T follicular helper cell (primary cell): ENCODE data around the gene MICALL1.
"Not testable (repeated sequence)": the region's sequence is repeated elsewhere in the genome, so short reads cannot be mapped to it uniquely, and the experiment has no call there.

ENCODE experiments used
- DNase-seq: peaks from one replicate; pipeline ENCODE4 v3.0.0-alpha.2; 2020; ENCODE audit warnings: low read depth

The MICALL1 gene

DNA sequence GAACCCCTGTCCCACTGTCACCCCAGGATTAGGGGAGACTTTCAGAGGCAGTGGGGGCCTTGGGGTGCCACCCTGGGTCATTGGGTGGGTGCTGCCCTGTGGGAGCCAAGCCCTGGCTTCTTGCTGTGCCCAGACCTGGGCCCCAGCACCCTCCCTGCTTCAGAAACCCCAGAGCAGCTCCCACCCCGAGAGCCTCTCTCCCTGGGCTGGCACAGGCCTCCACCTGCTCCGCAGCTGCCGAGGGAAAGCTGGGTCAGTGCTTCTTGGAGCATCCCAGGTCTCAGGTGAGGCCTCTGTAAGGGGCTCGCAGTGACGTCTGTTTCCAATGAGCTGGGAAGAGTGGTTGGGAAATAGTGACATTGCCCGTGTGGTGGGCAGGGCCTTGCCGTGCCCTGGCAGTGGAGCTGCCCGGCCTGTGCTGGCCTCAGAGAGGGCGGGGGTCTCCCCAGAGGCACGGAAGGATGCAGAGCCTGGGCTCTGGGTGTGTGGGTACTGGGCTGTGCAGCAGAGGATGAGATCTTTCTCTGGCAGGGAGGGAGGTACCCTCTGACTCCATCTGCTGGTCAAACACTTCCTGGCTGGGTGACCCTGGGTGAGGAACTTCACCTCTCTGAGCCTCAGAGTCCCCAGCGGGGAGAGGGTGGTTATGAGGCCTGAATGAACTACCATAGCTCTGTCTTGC is 24.3 kb downstream of the MICALL1 start:
- no peak for DNase-seq

DNA sequence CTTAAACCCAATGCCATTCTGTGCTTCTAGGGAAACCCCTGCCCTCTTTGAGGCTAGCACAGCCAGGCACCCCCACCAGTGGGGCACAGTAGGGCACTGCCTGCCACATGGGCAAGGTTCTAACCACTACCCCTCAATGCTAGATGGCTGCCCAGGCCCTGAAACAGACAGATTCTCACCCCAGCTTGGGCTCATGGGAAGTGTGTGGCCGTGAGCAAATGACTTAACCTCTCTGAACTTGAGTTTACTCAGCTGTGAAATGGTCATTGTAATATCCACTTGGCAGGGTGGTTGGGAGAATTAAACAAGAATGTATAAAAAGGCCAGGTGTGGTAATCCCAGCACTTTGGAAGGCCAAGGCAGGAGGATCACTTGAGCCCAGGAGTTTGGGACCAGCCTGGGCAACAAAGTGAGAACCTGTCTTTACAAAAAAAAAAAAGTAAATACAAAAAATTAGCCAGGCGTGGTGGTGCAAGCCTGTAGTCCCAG is 24.9 kb downstream of the MICALL1 start:
- no peak for DNase-seq

DNA sequence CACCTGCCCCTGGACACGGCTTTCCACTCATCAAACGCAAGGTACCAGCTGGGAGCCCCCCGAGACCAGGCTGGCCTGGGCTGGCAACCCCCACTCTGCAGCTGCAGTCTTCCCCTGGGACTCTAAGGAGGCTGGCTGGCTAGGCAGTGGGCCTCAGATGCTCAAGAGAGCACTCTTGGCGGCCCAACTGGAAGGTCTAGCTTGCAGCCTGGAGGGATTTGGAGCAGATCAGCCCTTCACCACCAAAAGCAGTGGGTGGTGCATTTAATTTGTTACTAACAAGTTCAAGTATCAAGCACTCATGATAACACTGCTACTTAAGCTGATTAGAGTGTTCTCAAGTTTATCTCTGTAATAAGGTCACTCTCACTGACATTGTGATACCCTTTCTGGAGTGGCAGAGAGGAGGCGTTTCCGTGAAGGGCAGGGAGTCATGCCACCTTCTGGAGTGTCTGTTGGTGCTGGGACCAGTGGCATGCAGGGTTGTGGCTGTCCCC is 25.8 kb downstream of the MICALL1 start:
- no peak for DNase-seq

DNA sequence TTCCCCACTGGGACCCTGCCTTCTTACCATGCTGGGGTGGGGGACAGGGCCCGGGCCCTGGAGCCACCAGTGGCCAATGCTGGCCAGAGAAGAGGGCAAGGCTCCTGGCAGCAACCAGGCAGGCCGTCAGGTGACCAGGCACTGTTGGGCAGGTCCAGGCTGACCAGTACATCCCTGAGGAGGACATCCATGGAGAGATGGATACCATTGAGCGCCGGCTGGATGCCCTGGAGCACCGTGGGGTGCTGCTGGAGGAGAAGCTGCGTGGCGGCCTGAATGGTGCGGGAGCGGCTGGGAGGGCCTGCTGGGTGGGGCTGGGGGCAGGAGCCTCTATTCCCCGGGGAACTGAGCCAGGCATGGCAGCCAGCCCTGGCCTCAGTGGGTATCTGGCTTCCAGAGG is 26.3 kb downstream of the MICALL1 start:
- no peak for DNase-seq

DNA sequence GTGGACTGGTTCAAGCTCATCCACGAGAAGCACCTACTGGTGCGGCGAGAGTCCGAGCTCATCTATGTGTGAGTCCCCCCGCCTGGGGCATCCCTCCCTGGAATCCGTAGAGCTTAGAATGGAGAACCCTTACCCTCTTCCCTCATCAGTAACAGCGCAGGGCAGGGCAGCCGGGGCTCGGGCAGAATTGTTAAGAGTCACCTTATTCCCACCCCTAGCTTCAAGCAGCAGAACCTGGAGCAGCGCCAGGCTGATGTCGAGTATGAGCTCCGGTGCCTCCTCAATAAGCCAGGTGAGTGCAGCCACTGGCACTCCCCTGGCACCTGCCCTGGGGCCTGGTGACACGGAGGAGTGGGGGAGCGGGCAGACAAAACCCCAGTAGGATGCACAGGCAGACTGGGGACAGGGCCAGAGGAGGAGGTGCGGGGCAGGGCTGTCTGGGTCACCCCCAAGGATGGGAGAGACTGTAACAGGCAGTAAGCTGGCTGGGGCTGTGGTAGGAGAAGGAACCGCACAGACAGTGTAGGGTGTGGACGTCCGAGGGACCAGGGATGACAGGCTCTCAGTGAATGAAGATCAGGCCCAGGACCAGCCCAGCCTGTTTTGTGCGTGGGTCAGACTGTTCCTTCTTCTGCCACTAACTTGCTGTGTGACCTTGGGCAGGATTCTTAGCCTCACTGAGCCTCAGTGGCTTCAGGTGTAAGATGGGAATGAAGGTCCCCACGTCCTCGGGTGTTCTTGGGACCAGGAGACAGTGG is 26.9 kb downstream of the MICALL1 start:
- no peak for DNase-seq

DNA sequence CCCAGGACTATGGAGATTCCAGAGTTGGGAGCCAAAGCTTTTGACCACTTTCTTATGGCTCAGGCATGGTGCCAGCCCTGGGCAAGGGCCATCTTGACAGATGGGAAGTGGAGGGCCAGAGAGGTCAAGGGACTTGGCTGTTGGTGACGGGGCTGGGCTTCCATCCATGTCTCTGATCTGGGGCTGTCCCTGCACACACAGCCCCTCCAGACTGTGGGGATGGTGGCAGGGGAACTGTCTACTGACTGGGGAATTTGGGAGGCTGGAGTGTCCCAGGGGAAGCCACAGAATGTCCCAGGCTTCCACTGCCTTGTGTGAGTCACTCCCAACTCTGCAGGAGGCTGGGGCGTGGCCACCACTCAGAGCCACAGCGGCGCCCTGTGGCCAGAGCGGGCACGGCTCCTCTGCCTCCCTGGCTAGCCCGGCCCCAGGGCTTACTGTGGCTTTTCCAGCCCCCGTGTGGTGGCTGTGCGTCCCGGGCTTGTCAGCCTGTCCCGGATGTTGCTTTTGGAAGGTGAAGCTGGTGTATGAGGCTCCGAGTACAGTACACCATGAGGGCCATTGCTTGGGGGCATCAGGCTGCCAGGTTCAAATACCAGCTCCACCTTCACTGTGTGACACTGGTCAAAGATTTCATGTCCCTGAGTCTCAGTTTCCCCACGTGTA is 27.7 kb downstream of the MICALL1 start:
- peak; percentile 66 for DNase-seq

DNA sequence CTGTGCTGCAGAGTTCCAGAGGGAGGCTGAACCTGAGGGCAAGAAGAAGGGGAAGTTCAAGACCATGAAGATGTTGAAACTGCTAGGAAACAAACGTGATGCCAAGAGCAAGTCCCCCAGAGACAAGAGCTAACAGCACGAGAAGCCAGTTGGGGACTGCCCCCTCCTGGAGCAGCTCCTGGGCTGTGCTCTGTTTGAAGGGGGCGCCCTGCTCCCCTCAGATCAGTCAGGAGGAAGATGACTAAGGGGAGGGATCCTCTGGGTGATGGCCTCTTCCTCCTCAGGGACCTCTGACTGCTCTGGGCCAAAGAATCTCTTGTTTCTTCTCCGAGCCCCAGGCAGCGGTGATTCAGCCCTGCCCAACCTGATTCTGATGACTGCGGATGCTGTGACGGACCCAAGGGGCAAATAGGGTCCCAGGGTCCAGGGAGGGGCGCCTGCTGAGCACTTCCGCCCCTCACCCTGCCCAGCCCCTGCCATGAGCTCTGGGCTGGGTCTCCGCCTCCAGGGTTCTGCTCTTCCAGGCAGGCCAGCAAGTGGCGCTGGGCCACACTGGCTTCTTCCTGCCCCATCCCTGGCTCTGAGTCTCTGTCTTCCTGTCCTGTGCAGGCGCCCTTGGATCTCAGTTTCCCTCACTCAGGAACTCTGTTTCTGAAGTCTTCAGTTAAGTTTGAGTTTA is 34.7 kb downstream of the MICALL1 start:
- no peak for DNase-seq

DNA sequence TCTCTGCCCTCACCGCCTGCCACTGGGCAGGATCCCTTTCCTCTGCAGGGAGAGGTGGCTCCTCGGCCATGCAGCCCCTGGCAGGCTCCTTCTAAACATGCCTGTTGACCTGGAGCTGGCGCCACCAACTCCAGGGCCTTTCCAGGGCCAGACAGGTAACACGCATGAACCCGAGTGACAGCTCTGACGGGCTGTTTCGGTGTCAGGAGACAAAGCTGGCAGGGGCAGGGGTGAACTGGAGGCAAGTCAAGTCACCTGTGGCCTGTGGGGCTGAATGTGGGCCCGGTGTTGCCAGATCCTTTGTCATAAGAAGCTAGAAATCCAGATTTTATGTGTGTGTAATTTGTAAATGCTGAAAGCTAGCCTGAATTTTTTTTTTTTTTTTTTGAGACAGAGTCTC is 36.0 kb downstream of the MICALL1 start:
- no peak for DNase-seq

DNA sequence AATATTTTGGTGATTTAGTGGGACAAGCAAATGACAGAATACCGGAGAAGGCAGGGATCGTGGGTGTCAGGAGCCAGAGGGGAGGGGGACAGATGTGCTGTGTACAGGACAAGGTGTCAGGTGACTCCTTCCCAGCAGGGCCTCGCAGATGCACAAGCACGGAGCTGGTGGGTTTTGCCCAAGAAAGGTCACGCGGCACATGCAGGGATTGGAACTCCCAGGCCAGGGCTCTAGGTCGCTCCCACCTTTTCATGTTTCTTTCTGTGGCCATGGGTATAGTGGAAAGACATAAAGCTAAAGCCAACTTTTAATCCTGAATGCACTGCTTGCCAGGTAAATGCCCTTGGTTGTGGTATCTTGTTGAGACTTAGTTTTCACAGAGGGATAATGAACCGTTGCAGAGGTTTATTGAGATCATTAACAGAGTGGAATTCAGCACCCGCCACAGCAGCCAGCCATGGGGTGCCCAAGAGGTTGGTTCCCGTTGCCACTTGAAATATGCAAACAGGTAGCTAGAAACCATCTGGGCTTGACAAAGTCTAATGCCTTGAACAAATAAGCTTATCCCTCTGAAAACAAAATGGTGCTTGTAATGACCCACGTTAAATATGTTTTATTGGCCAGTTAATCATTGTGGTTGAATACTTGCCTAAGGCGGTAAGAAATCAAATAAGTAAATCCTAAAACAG is 37.2 kb downstream of the MICALL1 start:
- no peak for DNase-seq

DNA sequence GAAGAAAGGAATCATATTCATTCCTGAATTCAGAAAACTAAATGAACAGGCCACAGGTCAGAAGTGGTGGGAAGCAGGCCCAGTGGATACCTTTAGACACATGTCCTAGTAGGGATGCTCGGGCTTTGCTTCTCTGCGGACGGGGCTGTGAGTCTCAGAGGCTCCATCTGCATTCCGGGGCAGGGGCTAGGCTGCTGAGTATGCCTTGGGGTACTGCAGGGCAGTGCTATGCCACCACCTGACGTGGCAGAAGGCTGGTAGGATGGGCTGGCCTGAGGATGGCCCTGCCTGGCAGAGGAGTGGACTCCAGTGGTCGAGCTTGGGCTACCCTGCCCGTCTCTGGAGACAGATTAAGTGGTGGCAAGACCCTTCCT is 37.7 kb downstream of the MICALL1 start:
- no peak for DNase-seq

DNA sequence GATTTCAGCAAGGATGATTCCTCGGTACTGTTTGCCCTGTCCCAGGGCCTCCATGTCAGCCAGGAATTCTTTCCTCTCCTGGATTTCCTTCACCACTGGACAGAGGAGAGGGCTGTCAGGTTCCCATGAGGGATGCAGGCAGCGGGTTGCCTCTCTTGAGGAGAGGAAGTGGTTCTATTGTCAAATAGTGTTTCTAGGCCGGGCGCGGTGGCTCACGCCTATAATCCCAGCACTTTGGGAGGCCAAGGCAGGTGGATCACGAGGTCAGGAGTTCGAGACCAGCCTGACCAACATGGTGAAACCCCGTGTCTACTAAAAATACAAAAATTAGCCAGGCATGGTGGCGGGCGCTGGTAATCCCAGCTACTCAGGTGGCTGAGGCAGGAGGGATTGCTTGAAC is 38.3 kb downstream of the MICALL1 start:
- not testable (repeated sequence) for DNase-seq

DNA sequence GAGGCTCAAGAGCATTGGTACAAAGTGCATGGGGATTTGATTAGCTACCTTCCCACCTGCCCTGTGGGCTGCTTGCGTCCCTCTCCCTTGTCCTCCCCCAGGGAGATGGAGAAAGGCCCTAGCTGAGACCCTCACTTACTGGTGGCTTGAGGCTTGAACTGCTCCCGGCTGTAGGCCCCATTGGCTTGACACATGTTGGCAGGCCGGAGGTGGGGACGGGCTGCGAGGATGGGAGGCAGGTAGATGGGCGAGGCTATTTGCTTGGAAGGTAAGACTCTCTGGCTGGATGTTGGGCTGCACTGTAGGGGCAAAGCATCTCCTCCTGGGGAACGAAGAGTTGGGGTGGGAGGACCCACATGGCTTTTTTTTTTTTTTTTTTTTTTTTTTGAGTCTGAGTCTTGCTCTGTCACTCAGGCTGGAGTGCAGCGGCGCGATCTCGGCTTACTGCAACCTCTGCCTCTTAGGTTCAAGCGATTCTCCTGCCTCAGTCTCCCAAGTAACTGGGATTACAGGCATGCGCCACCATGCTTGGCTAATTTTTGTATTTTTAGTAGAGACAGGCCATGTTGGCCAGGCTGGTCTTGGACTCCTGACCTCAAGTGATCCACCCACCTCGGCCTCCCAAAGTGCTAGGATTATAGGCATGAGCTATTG is 41.2 kb downstream of the MICALL1 start:
- DNase-seq: not testable (repeated sequence)

DNA sequence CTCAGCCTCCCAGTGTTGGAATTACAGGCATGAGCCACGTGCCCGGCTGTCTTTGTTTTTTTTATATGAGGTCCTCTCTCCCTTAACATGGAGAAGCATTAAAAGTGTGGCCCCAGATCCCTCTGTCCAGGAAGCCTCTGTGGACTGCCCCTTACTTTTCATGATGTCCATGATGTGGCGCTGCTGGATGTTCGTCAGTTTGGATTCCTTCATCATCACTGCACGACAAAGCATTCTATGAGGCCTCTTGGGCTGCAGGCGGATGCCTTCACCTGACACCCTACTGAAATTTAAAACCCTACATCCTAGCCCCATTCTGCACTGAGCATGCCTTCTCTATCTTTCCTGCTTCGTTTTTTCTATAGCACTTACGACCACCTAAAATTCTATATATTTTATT is 45.2 kb downstream of the MICALL1 start:
- DNase-seq: no peak

DNA sequence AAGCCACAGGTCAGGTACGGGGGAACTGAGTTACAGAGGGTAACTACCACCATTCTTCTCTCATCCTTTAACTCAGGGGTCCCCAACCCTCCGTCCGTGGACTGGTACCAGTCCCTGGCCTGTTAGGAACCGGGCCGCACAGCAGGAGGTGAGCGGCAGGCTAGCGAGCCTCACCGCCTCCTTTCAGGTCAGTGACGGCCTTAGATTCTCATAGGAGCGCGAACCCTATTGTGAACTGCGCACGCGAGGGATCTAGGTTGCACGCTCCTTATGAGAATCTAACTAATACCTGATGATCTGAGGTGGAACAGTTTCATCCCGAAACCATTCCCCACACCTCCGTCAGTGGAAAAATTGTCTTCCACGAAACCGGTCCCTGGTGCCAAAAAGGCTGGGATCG is 46.5 kb downstream of the MICALL1 start:
- not testable (repeated sequence) for DNase-seq

DNA sequence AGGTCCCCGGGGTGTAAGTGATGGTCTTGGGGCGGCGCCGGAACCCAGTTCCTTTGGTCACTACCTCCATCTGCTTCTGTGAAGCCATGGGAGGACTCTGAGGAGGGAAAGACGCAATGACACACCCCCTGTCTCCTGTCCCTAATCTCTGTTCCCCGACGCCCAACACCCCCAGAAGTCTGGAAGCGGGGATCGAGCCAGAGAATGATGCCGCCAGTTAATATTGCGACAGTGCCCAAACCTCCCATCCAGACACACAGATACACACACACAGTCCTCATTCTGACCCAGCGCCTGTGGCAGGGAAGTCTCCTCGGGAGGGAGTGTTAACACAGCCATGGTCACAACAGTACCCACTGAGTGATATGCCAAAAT is 47.0 kb downstream of the MICALL1 start:
- no peak for DNase-seq

DNA sequence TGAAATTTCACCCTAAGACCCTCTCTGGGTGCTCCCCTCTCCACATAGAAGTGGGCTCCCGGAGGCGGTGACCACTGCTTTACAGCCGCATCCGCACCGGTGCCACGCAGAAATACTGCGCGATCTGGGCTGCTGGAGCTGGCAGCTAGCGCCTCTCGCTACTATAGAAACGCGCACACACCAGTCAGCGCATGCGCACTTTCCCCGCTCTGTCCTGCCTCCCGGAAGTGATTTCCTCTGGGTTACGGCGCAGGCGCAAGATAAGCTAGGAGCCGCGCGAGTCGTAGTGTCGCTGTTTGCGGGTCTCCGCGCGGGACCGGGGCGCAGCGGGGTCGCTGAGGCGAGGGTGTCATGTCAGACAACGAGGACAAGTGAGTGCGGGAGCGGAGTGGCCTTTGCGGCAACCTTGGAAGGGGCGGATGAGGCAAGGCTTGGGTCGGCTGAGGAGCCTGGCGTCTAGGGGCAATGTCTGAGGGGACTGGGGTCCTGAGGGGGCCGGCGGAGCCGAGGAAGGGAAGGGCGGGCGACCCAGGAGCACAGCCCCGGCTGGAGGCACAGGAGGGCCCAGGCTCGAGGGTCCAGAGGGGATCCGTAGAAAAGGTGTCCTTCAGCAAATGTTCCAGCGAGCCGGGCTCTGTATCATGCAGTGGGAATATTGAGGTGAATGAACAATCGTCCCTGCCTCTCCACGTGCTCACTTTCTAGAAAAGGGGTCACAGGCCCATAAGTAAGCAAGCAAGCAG is 47.5 kb downstream of the MICALL1 start, which contains the start of the genes C22orf23 and POLR2F:
Gene C22orf23, minus strand, starts transcription at position 165 of the 743 bp plus-strand sequence. CDS start 452 bp downstream, outside the sequence.
Gene POLR2F, plus strand, starts transcription at position 263 of the 743 bp plus-strand sequence. Its CDS starts 89 bp downstream, at position 352.
- peak; percentile 95 for DNase-seq

DNA sequence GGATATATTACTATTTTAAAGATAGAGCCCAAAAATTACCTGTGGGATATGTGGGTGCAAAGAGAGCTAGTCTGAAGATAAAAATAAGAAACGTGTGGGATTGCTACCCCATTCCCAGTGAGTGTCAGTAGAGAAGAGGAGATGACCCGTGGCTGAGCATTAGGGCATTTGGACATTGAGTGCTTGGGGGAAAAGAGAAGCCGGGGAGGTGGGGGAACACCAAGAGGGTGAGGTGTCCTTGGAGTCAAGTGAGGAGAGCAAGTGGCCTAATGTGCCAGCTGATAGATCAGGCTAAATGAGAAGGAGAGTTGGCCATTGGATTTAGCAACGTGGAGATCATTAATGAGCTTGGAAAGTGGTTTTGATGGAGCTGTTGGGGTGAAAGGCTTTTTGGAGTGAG is 48.6 kb downstream of the MICALL1 start:
- DNase-seq: no peak

DNA sequence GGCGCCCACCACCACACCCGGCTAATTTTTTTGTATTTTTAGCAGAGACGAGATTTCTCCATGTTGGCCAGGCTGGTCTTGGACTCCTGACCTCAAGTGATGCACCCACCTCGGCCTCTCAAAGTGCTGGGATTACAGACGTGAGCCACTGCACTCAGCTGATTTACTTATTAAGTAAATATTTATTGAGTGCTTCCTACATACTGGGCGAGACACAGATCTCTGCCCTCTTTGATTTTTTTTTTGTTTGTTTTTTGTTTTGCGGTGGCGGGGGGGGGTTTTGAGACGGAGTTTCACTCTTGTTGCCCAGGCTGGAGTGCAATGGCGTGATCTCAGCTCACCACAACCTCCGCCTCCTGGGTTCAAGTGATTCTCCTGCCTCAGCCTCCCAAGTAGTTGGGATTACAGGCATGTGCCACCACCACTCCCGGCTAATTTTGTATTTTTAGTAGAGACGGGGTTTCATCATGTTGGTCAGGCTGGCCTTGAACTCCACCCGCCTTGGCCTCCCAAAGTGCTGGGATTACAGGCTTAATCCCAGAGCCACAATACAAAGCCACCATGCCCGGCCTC is 49.8 kb downstream of the MICALL1 start:
- not testable (repeated sequence) for DNase-seq

DNA sequence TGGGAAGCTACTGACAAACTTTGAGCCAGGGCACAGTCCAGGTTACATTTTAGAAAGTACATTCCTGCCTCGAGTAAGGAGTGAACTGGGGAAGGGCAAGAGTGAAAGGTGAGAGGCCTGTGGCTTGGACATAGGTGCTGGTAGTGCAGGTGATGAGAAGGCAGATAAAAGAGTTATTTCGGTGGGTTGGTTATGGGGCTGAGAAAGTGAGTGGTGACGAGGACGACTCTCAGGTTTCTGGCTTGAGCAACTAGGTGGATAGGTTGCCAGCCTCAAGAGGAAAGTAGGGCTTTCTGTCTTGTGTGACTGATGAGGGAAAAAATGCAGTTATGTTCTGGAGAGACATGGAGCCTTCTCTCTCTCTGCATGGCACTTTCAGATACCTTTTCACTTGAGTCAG is 51.1 kb downstream of the MICALL1 start:
- no peak for DNase-seq
